ENCODE results near the gene HECTD4. TPM values are rescaled to one million over a fixed set of nuclear protein-coding genes. Genes with fewer than 3 reads are reported as not detected.

Gene HECTD4
- total RNA-seq, 1 donor from 2014 or later = 34.7 TPM

DNA sequence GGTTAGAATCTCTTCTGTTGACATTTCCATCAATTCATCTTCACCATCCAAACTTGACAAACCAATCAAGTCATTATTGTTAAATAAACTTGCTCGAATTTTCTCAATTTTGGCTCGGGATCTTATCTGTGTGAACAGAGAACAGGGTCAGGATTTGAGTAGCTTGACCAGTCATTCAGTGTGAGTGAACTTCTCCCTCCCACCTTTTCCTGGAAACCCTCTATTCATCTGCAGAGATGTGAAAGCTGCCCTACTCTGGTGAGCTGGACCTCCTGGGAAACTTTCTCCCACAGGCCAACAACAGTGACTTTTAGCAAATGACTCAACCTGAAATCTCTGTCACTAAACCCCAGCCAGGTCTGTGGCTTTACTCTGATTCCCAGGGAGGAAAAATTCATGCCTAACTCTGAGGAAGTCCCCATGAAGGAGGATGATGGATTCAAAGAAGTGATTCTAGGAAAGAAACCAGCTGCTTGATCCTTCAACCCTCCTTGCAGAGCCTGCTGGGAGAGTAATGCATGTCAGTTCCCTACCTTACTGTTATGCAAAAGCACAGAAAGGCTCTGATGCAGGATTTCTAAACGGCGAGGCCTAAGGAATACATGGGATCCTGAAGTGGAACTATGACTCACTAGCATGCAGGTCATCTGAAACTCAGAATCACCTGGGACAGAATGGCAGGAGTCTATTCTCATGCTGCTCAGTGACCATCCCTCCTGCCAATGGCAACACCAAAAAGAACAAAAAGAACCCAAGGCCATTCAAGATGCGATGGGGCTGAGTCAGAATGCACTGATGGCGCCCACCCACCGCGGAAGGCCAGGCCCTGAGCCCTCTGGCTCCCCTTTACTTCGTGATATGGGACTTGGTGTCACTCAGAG lies 198.8 kb downstream of the HECTD4 start:
- Mint-ChIP-seq H3K4me3 (ENCODE audit: low read depth) (no peak overlapping the region), H3K36me3 (ENCODE audit: low read depth) (peaks cover 31% of the 10 kb centered on the region), H3K27me3 (ENCODE audit: low read depth) (no peaks in the 10 kb centered on the region), H3K27ac (peak overlapping the region; percentile 13), H3K4me1 (ENCODE audit: low read depth) (peaks cover 11% of the 10 kb centered on the region), H3K9me3 (no peaks in the 10 kb centered on the region)
- no peak for DNase-seq (ENCODE audit: low spot score)
- intact Hi-C loops (cut with micrococcal nuclease) = loop anchor here (1.0 kb wide), 1 partner anchor 53 kb away; no protein-coding TSS in a partner anchor

DNA sequence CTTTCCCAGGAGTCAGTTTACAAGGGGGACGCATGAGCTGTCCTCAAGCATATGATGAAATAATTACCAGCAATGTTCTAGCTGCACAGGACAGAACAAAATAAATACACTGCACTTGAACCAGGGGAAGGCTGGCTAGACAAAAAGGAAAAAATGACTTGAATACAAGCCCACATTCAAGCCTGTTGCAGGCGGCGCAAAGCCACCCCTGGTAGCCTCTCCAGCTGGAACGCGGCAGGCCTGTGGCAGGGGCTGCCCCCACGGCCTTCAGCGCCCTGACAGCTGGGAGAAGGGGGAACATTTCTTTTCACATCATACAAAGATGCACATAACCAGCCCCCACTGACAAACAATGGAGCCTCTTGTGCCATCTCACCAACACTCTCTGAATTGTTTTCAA lies 199.7 kb downstream of the HECTD4 start:
- DNase-seq (ENCODE audit: low spot score) = no peak
- Mint-ChIP-seq H3K9me3 (no peaks in the 10 kb centered on the region), H3K4me3 (ENCODE audit: low read depth) (no peak overlapping the region), H3K27ac (no peak overlapping the region), H3K4me1 (ENCODE audit: low read depth) (peaks cover 11% of the 10 kb centered on the region), H3K36me3 (ENCODE audit: low read depth) (peaks cover 34% of the 10 kb centered on the region), H3K27me3 (ENCODE audit: low read depth) (no peaks in the 10 kb centered on the region)
- intact Hi-C loops (cut with micrococcal nuclease) = no loop called here

DNA sequence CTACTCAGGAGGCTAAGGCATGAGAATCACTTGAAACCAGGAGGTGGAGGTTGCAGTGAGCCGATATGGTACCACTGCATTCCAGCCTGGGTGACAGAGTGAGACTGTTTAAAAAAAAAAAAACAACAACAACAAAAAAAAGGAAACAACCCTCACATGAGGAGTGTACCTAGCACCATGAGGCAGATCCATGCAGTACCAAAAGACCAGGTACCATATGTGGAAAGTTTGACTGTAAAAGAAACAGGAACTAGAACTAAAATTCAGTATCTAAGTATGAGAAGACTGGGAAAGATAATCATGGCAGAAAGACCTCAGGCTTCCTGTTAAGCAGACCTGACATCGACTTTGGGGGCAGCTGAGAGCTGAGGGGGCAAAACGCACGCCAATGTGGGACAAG lies 201.8 kb downstream of the HECTD4 start:
- no peak overlapping the region for H3K27ac Mint-ChIP-seq
- H3K27me3 Mint-ChIP-seq (ENCODE audit: low read depth) = no peaks in the 10 kb centered on the region
- intact Hi-C loops (cut with micrococcal nuclease) = no loop called here
- peaks cover 11% of the 10 kb centered on the region for H3K4me1 Mint-ChIP-seq (ENCODE audit: low read depth)
- peaks cover 44% of the 10 kb centered on the region for H3K36me3 Mint-ChIP-seq (ENCODE audit: low read depth)
- no peak for DNase-seq (ENCODE audit: low spot score)
- no peaks in the 10 kb centered on the region for H3K9me3 Mint-ChIP-seq
- no peak overlapping the region for H3K4me3 Mint-ChIP-seq (ENCODE audit: low read depth)

DNA sequence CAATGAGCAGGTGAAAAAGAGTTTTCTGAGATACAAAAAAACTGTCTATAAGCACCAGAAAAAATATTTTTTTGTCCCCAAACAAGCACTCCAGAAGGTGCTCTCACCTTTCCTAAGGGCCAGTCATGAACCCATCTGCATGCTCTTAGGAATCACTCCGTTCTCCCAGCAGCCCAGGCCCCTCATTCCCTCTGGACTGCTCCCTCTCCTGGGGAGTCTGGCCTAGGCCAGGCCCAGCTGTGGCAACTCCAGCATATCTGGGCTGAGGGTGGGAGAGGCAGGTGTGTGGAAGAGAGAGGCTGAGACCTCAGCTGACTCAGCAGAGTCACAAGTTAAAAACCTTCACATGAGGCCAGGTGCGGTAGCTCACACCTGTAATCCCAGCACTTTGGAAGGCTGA lies 202.3 kb downstream of the HECTD4 start:
- Mint-ChIP-seq H3K4me1 (ENCODE audit: low read depth) (peaks cover 11% of the 10 kb centered on the region), H3K36me3 (ENCODE audit: low read depth) (peaks cover 47% of the 10 kb centered on the region), H3K27me3 (ENCODE audit: low read depth) (no peaks in the 10 kb centered on the region), H3K9me3 (no peaks in the 10 kb centered on the region), H3K4me3 (ENCODE audit: low read depth) (no peak overlapping the region), H3K27ac (no peak overlapping the region)
- no peak for DNase-seq (ENCODE audit: low spot score)
- intact Hi-C loops (cut with micrococcal nuclease) = no loop called here

DNA sequence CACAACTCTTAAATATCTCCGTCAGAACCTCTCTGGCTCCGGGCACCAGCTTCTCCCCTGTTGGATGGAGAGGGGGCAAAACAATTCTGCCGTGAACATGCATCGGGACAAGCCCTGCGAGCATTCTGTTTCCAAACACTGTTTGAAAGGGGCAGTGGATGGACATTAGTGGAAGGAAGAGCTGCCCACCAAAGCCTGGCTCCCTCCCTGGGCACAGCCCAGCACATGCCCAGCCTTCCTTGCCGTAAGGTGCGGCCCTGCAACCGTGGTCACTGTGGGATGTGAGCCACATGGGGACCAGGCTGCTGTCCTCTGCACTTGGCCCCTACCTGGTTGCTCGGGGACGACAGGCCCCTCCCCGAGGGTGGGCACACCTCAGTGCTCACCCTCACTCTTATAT lies 202.9 kb downstream of the HECTD4 start:
- no peaks in the 10 kb centered on the region for H3K27me3 Mint-ChIP-seq (ENCODE audit: low read depth)
- H3K4me1 Mint-ChIP-seq (ENCODE audit: low read depth) = peaks cover 11% of the 10 kb centered on the region
- no peak overlapping the region for H3K27ac Mint-ChIP-seq
- H3K4me3 Mint-ChIP-seq (ENCODE audit: low read depth) = no peak overlapping the region
- H3K9me3 Mint-ChIP-seq = no peaks in the 10 kb centered on the region
- intact Hi-C loops (cut with micrococcal nuclease) = no loop called here
- DNase-seq (ENCODE audit: low spot score) = no peak
- peaks cover 46% of the 10 kb centered on the region for H3K36me3 Mint-ChIP-seq (ENCODE audit: low read depth)

DNA sequence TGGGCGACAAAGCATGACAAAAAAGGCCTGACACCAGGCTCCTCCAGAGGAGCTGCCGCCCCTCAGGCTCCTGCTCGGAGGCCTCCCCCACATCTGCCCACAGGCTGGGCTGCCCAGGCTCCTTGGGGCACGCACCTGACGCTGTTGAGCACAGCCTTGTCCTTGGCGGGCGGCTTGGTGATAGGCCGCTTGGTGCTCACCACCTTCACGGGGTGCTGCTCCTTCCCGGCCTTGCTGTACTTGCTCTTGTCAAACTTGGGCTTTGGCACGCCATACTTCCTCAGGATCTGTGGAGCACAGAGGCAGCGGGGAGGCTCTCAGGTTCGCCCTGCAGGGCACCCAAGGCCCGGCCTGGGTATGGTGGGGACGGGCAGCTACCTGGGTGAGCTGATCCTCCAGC lies 203.4 kb downstream of the HECTD4 start:
- H3K27ac Mint-ChIP-seq = no peak overlapping the region
- H3K4me3 Mint-ChIP-seq (ENCODE audit: low read depth) = no peak overlapping the region
- H3K27me3 Mint-ChIP-seq (ENCODE audit: low read depth) = no peaks in the 10 kb centered on the region
- H3K36me3 Mint-ChIP-seq (ENCODE audit: low read depth) = peaks cover 41% of the 10 kb centered on the region
- intact Hi-C loops (cut with micrococcal nuclease) = no loop called here
- H3K9me3 Mint-ChIP-seq = no peaks in the 10 kb centered on the region
- DNase-seq (ENCODE audit: low spot score) = no peak
- peaks cover 10% of the 10 kb centered on the region for H3K4me1 Mint-ChIP-seq (ENCODE audit: low read depth)

DNA sequence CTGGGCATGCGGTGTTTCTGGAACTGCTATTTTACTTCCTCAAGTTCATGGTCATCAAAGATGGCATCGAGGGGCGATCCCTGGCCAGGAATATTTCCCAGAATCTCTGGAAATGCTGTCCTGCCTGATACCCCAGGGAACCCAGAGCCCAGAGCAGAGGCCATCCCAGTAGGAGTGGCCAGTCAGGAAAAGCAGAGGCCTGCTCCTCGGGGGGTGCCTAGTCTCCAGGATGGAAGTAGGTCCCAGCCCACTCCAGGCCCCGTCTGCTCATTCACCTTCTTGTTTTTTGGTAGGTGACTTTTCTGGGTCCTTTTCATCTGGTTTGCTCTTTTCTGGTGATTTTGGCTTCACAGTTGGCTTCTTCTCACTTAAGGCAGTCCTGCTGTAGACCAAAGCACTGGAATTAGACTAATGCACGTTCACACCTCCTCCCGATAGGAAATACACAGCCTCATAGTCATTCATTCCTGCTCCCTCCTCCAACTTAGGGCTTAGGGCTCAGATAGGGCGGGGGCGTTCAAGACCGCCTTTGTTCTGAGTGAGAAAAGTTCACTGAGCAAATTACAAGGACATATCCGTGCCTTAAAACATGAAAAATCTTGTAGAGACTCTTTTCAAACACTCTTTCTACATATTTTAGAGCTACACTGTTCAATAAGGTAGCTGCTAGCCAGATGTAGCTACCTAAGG lies 205.8 kb downstream of the HECTD4 start:
- Mint-ChIP-seq H3K36me3 (ENCODE audit: low read depth) (peaks cover 40% of the 10 kb centered on the region), H3K4me3 (ENCODE audit: low read depth) (no peak overlapping the region), H3K4me1 (ENCODE audit: low read depth) (no peaks in the 10 kb centered on the region), H3K9me3 (no peaks in the 10 kb centered on the region), H3K27me3 (ENCODE audit: low read depth) (no peaks in the 10 kb centered on the region), H3K27ac (no peak overlapping the region)
- intact Hi-C loops (cut with micrococcal nuclease) = no loop called here
- DNase-seq (ENCODE audit: low spot score) = no peak

DNA sequence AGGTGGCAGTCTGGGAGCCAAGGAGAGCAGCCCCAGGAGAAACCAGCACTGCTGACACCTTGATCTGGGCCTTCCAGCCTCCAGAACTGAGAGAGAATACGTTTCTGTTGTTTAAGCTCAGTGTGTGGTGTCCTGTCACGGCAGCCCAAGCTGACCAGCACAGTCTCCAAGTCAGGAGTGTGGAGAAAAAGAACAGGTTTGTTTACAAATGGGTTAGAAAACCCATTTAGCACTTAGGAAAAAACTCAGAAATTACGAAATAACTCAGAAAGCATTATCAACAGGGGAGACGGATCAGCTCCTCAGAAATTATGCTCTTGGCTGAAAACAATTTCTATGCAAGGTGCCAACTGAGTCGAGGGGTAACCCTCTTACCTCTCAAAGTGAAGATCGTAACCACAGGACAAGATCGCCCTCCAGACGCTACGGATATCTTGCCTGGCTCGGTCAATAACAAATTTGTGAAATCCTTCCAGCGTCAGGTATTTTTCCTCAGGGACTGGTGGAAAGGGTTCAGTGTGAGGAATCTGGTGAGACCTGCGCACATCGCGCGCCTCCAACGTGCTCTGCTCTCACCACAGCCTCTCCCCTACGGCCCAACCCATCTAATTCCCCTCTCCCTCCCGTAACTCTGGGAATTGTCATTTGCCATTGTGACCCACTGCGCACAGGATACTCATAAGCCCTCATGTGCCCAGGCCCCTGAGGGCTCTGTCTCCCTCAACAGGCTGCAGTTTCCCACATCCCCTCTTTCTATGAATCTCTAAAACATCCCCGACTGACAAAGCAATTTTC lies 206.7 kb downstream of the HECTD4 start:
- Mint-ChIP-seq H3K4me1 (ENCODE audit: low read depth) (no peaks in the 10 kb centered on the region), H3K4me3 (ENCODE audit: low read depth) (no peak overlapping the region), H3K27ac (no peak overlapping the region), H3K36me3 (ENCODE audit: low read depth) (peaks cover 35% of the 10 kb centered on the region), H3K9me3 (no peaks in the 10 kb centered on the region), H3K27me3 (ENCODE audit: low read depth) (no peaks in the 10 kb centered on the region)
- intact Hi-C loops (cut with micrococcal nuclease) = no loop called here
- DNase-seq (ENCODE audit: low spot score) = no peak

DNA sequence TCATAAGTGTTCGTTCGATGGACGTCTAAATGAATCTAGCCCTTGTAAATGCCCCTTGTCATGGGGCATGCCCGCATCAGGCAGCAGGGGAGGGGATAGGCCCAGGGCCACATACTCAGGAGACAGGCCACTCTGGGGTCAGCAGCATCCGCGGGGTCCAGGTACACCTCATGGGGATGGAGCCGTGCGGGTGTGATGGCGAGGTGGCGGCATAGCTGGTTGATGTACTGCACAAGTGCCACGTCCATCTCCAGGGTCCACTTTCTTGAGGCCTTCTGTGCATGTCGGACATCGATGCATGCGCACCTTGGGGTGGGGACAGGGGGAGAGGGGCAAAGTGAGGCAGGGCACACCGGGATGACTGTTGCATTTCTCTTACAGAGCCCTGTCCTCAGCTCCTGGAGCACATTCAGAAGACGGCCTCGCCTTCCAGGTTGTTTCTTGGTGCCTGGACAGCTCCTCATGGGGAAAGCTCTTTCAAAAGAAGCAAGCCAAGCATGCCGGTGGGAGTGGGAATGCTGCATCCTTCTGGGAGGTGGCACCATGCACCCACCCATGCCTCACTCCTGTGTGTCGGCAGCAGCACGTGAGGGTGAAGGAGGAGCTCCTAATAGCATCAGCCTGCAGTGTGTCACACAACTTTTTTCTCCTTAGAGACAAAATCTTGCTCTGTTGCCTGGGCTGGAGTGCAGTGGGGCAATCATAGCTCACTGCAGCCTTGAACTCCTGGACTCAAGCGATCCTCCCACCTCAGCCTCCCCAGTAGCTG lies 209.5 kb downstream of the HECTD4 start:
- H3K27ac Mint-ChIP-seq = no peak overlapping the region
- DNase-seq (ENCODE audit: low spot score) = no peak
- H3K4me3 Mint-ChIP-seq (ENCODE audit: low read depth) = no peak overlapping the region
- no peaks in the 10 kb centered on the region for H3K9me3 Mint-ChIP-seq
- H3K27me3 Mint-ChIP-seq (ENCODE audit: low read depth) = no peaks in the 10 kb centered on the region
- intact Hi-C loops (cut with micrococcal nuclease) = no loop called here
- H3K4me1 Mint-ChIP-seq (ENCODE audit: low read depth) = no peaks in the 10 kb centered on the region
- H3K36me3 Mint-ChIP-seq (ENCODE audit: low read depth) = peaks cover 34% of the 10 kb centered on the region

DNA sequence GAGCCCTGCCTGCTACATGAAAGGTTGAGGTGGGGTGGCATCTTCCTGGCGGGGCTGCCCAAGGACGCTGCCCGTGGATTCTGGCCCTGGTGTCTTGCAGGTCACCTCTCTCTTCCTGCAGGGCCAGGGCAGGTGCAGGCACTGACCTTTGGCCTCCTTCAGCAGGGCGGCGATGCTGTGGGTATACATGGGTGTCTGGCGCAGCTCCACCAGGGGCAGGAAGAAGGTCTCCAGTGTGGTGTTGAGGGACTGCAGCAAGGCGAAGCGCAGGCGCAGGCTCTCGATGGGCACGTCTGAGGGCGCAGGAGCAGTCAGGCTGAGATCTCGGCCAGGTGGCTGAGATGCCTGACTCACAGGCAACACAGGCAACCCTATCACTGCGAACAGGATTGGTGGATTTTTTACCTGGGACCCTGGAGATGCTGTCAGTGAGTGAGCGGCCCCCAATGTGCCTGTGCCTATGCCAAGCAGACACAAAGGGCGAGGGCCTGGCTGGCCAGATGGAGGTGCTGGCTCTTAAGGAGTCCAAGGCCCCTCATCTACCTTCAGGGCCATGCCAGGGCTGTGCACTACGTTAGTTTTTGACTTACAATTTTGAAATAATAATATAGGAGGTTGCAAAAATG lies 211.1 kb downstream of the HECTD4 start:
- H3K27ac Mint-ChIP-seq = no peak overlapping the region
- intact Hi-C loops (cut with micrococcal nuclease) = no loop called here
- H3K27me3 Mint-ChIP-seq (ENCODE audit: low read depth) = no peaks in the 10 kb centered on the region
- H3K9me3 Mint-ChIP-seq = no peaks in the 10 kb centered on the region
- H3K4me1 Mint-ChIP-seq (ENCODE audit: low read depth) = no peaks in the 10 kb centered on the region
- H3K4me3 Mint-ChIP-seq (ENCODE audit: low read depth) = no peak overlapping the region
- H3K36me3 Mint-ChIP-seq (ENCODE audit: low read depth) = peaks cover 28% of the 10 kb centered on the region
- no peak for DNase-seq (ENCODE audit: low spot score)

DNA sequence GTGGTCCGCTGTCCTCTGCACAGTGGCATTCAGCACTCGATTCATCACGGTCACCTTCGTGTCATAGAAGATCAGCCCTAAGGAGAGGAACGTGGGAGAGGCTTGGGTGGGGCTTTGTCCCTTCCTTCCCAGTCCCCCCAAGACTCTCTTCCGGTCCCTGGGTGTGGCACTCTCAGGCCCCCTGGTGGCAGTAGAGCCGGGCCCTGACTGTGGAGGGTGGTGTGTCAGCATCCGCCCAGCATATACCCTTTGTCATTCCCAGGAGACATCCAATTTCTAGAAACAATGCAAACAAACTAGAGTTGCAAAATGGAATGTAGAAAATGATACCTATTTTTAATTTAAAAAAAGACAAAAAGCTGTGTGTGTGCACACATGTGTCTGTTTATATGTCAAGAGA lies 211.9 kb downstream of the HECTD4 start:
- no peak overlapping the region for H3K4me3 Mint-ChIP-seq (ENCODE audit: low read depth)
- H3K36me3 Mint-ChIP-seq (ENCODE audit: low read depth) = peaks cover 21% of the 10 kb centered on the region
- H3K9me3 Mint-ChIP-seq = no peaks in the 10 kb centered on the region
- no peak for DNase-seq (ENCODE audit: low spot score)
- peak overlapping the region; percentile 26 for H3K27ac Mint-ChIP-seq
- H3K4me1 Mint-ChIP-seq (ENCODE audit: low read depth) = no peaks in the 10 kb centered on the region
- no peaks in the 10 kb centered on the region for H3K27me3 Mint-ChIP-seq (ENCODE audit: low read depth)
- intact Hi-C loops (cut with micrococcal nuclease) = no loop called here

DNA sequence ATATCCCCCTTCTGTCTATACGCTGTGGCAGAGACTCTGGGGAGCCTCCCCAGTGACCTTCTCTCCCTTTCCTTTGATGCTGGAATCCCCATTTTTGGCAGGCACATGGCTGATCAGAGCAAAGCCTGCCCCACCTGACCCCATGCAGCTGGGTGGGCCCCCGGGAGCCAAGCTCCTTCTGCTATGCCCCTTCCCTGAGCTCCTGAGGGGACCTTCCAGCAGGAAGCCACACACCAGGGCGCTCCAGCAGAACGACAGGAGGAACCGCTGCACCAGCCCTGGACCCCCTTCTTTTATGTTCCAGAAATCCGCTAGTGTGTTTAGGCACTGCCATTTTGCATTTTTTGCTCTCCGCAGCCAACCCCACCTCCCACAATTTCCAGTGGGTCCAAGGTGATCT lies 212.3 kb downstream of the HECTD4 start:
- Mint-ChIP-seq H3K4me3 (ENCODE audit: low read depth) (no peak overlapping the region), H3K27me3 (ENCODE audit: low read depth) (no peaks in the 10 kb centered on the region), H3K27ac (no peak overlapping the region), H3K36me3 (ENCODE audit: low read depth) (peaks cover 18% of the 10 kb centered on the region), H3K4me1 (ENCODE audit: low read depth) (no peaks in the 10 kb centered on the region), H3K9me3 (no peaks in the 10 kb centered on the region)
- DNase-seq (ENCODE audit: low spot score) = no peak
- intact Hi-C loops (cut with micrococcal nuclease) = no loop called here

All from activated T-helper 2 cell treated with anti-CD3 and anti-CD28 coated beads, Interferon-gamma antibody, Interleukin-2, Interleukin-4, amounts not matched to agents 10 μg/mL and 5 μg/mL and 100 μg/mL, durations not matched to agents 14 hours and 24 hours and 36 hours (primary cell).